Activated T-helper 2 cell treated with anti-CD3 and anti-CD28 coated beads, Interferon-gamma antibody, Interleukin-2, Interleukin-4, amounts not matched to agents 10 μg/mL and 5 μg/mL and 100 μg/mL, durations not matched to agents 14 hours and 24 hours and 36 hours (primary cell): ENCODE measurements around the gene PCAT7. TPM values are rescaled to one million over a fixed set of nuclear protein-coding genes. Genes with fewer than 3 reads are reported as not detected.
"Not testable (repeated sequence)": the region's sequence is repeated elsewhere in the genome, so short reads cannot be mapped to it uniquely, and the experiment has no call there.

Experiments
- DNase-seq: peaks from one replicate; pipeline ENCODE4 v3.0.0; 2021; ENCODE audit warnings: low spot score
- H3K27ac Mint-ChIP-seq: one replicate; pipeline ENCODE4 v1.8.0; 2021; ENCODE audit warnings: mixed read lengths
- H3K27me3 Mint-ChIP-seq: one replicate; pipeline ENCODE4 v1.8.0; 2021; ENCODE audit warnings: low read depth, mixed read lengths
- H3K36me3 Mint-ChIP-seq: one replicate; pipeline ENCODE4 v1.8.0; 2021; ENCODE audit warnings: low read depth, mixed read lengths
- H3K4me1 Mint-ChIP-seq: one replicate; pipeline ENCODE4 v1.8.0; 2021; ENCODE audit warnings: low read depth, mixed read lengths
- H3K4me3 Mint-ChIP-seq: one replicate; pipeline ENCODE4 v1.8.0; 2021; ENCODE audit warnings: low read depth, mild to moderate bottlenecking, moderate library complexity, mixed read lengths
- H3K9me3 Mint-ChIP-seq: one replicate; pipeline ENCODE4 v1.8.0; 2021; ENCODE audit warnings: mixed read lengths
- intact Hi-C: fragments of 100-400 bp; cut with micrococcal nuclease; formaldehyde crosslinking; loops from one replicate; pipeline ENCODE4 v1.15.1; 2023
- total RNA-seq: library from RNA; stranded (reverse); gene quantifications from 2 replicates; pipeline ENCODE4 v1.2.3, GENCODE V29; 2022

The PCAT7 gene
- total RNA-seq, result not detected in 2 replicates

- Mint-ChIP-seq H3K36me3 (no peaks in the 10 kb centered on the region), H3K4me3 (no peak within 1 kb of the TSS), H3K27me3 (peaks cover 18% of the 10 kb centered on the region), H3K27ac (no peak within 1 kb of the TSS), H3K4me1 (no peaks in the 10 kb centered on the region), H3K9me3 (no peaks in the 10 kb centered on the region)
- DNase-seq, result no peak
- intact Hi-C loops, result loop anchor here (2.0 kb wide), 1 partner anchor 48 kb away; no protein-coding TSS in a partner anchor
Measured at GRCh38 chr9:94554439-94555331, at the start of gene PCAT7. Gene PCAT7 (plus strand): TSS chr9:94555083.

GRCh38 chr9:94506370-94506769, 48.5 kb upstream of the PCAT7 start:
- intact Hi-C loops, H3K4me3 Mint-ChIP-seq, H3K36me3 Mint-ChIP-seq, H3K9me3 Mint-ChIP-seq, H3K4me1 Mint-ChIP-seq, H3K27ac Mint-ChIP-seq, DNase-seq: not testable (repeated sequence)
- H3K27me3 Mint-ChIP-seq, result peaks cover 20% of the 10 kb centered on the region

- intact Hi-C loops, result no loop called here
- H3K36me3 Mint-ChIP-seq, result no peaks in the 10 kb centered on the region
- H3K9me3 Mint-ChIP-seq, result no peaks in the 10 kb centered on the region
- no peak overlapping the region for H3K27ac Mint-ChIP-seq
- H3K4me1 Mint-ChIP-seq, result no peaks in the 10 kb centered on the region
- H3K27me3 Mint-ChIP-seq, result peaks cover 22% of the 10 kb centered on the region
- no peak for DNase-seq
- no peak overlapping the region for H3K4me3 Mint-ChIP-seq
Measured at GRCh38 chr9:94507531-94508258, 47.2 kb upstream of the PCAT7 start.

DNA sequence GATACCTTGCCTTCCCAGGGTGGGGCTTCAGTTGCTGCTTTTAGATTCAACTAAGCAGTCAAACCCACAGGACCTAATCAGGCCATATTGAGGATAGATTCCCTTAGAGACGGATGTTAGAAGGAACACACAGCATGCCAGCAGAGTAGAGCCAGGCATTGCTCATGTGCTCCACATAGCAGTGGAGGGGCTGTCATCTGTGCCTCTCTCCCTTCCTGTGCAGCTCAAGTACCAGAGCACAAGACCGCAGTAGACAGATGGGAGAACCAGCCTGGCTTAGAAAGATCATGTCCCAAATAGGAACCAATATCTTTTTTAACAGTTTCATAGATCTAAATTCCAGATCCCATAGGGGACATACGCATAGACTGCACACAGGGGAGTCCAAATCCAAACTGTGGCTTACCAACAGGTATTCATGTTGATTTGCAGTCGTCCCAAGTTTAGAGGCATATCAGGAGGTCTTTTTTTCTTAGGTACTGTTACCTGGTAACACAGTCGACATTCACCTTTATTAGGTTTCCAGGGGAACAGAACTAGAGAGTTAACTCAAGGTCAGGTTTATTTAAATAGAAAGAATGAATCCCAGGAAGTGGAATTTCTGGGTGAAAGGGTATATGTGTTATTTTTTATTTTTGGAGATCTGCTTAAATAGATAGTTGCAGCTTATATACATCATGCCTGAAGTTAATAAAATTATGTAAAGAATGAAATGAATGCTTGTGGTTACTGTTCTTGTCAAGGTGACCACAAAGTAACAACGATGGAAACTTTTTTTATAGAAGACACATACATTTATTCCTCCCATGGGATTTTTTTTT, 43.5 kb upstream of the PCAT7 start:
- intact Hi-C loops, result no loop called here
- H3K4me1 Mint-ChIP-seq, result no peaks in the 10 kb centered on the region
- H3K27me3 Mint-ChIP-seq, result peaks cover 22% of the 10 kb centered on the region
- no peak for DNase-seq
- no peak overlapping the region for H3K27ac Mint-ChIP-seq
- no peaks in the 10 kb centered on the region for H3K9me3 Mint-ChIP-seq
- H3K36me3 Mint-ChIP-seq, result no peaks in the 10 kb centered on the region
- no peak overlapping the region for H3K4me3 Mint-ChIP-seq

GRCh38 chr9:94511955-94512265, 43.0 kb upstream of the PCAT7 start:
- H3K4me1 Mint-ChIP-seq, result no peaks in the 10 kb centered on the region
- DNase-seq, result no peak
- intact Hi-C loops, result no loop called here

GRCh38 chr9:94514722-94515121, 40.2 kb upstream of the PCAT7 start:
- H3K36me3 Mint-ChIP-seq, result no peaks in the 10 kb centered on the region
- no peaks in the 10 kb centered on the region for H3K4me1 Mint-ChIP-seq
- H3K4me3 Mint-ChIP-seq, result no peak overlapping the region
- intact Hi-C loops, result no loop called here
- peaks cover 26% of the 10 kb centered on the region for H3K27me3 Mint-ChIP-seq
- no peak overlapping the region for H3K27ac Mint-ChIP-seq
- no peak for DNase-seq
- no peaks in the 10 kb centered on the region for H3K9me3 Mint-ChIP-seq

More at GRCh38 chr9:94511955-94512265, 43.0 kb upstream of the PCAT7 start:
- H3K36me3 Mint-ChIP-seq, result no peaks in the 10 kb centered on the region
- no peak overlapping the region for H3K4me3 Mint-ChIP-seq
- H3K27ac Mint-ChIP-seq, result no peak overlapping the region
- H3K27me3 Mint-ChIP-seq, result peaks cover 22% of the 10 kb centered on the region
- no peaks in the 10 kb centered on the region for H3K9me3 Mint-ChIP-seq

DNA sequence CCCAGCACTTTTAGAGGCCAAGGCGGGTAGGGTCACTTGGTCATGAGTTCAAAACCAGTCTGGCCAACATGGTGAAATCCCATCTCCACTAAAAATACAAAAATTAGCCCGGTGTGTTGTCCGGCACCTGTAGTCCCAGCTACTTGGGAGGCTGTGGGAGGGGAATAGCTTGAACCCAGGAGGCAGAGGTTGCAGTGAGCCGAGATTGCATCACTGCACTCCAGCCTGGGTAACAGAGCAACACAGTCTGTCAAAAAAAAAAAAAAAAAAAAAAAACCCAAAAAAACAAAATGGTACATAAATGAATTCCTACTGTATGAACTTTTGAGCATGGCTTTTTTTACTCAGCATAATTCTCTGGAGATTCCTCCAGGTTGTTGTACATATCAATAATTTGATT, 37.6 kb upstream of the PCAT7 start:
- Mint-ChIP-seq H3K36me3 (no peaks in the 10 kb centered on the region), H3K27ac (no peak overlapping the region), H3K27me3 (peaks cover 17% of the 10 kb centered on the region), H3K4me1 (no peaks in the 10 kb centered on the region), H3K9me3 (no peaks in the 10 kb centered on the region), H3K4me3 (no peak overlapping the region)
- DNase-seq, result no peak
- intact Hi-C loops, result no loop called here

DNA sequence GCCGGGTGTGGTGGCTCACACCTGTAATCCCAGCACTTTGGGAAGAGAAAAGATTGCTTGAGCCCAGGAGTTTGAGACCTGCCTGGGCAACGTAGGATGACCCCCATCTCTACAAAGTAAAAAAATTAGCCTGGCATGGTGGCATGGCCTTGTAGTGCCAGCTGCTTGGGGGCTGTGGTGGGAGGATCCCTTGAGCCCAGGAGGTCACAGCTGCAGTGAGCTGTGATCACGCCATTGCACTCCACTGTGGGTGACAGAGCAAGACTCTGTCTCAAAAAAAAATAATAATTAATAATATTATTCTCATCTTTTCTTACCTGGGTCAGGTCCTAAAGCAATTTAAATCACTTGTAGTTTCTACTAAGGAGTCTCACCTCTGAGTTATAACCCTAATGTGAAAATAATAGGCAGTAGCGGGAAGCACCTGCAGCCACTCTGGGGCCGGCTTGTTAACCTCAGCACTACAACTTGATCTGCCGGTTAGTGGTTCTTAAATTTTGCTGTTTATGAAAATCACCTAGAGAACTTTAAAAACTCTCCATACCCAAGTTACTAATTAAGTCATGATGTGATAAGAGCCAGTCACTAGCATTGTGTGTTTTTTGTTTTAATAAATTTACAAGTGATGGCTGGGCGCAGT, 29.4 kb upstream of the PCAT7 start:
- Mint-ChIP-seq H3K4me3 (no peak overlapping the region), H3K36me3 (no peaks in the 10 kb centered on the region), H3K27ac (no peak overlapping the region), H3K27me3 (peaks cover 2% of the 10 kb centered on the region), H3K9me3 (no peaks in the 10 kb centered on the region), H3K4me1 (no peaks in the 10 kb centered on the region)
- no peak for DNase-seq
- intact Hi-C loops, result no loop called here

DNA sequence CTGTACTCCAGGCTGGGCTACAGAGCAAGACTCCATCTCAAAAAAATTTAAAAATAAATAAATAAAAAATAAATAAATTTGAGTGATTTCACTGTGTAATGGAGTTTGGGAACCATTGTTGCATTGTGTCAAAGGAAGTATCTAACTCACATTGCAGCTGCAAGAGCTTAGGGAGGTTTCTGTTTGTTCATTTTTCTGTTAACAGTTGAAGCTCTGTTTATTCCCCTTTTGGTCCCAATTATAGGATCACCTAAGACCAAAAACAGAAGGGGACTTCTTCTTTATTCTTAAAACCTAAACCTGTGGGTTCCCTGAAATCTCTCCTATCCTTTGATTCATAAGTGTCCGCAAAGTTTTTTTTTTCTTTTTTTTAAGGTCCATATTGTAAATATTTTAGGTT, 28.6 kb upstream of the PCAT7 start:
- no peak for DNase-seq
- no peak overlapping the region for H3K4me3 Mint-ChIP-seq
- intact Hi-C loops, result no loop called here
- no peak overlapping the region for H3K27ac Mint-ChIP-seq
- H3K4me1 Mint-ChIP-seq, result no peaks in the 10 kb centered on the region
- H3K27me3 Mint-ChIP-seq, result peaks cover 2% of the 10 kb centered on the region
- H3K36me3 Mint-ChIP-seq, result no peaks in the 10 kb centered on the region
- no peaks in the 10 kb centered on the region for H3K9me3 Mint-ChIP-seq

- H3K4me3 Mint-ChIP-seq, result no peak overlapping the region
- H3K4me1 Mint-ChIP-seq, result no peaks in the 10 kb centered on the region
- H3K27me3 Mint-ChIP-seq, result peaks cover 2% of the 10 kb centered on the region
- no peak overlapping the region for H3K27ac Mint-ChIP-seq
- H3K36me3 Mint-ChIP-seq, result no peaks in the 10 kb centered on the region
- intact Hi-C loops, result no loop called here
- no peak for DNase-seq
- H3K9me3 Mint-ChIP-seq, result no peaks in the 10 kb centered on the region
Measured at GRCh38 chr9:94526951-94527350, 27.9 kb upstream of the PCAT7 start.

- intact Hi-C loops, result no loop called here
- Mint-ChIP-seq H3K36me3 (no peaks in the 10 kb centered on the region), H3K4me3 (no peak overlapping the region), H3K4me1 (no peaks in the 10 kb centered on the region), H3K27ac (no peak overlapping the region), H3K9me3 (no peaks in the 10 kb centered on the region), H3K27me3 (no peaks in the 10 kb centered on the region)
- no peak for DNase-seq
Measured at GRCh38 chr9:94528886-94529285, 26.0 kb upstream of the PCAT7 start.

DNA sequence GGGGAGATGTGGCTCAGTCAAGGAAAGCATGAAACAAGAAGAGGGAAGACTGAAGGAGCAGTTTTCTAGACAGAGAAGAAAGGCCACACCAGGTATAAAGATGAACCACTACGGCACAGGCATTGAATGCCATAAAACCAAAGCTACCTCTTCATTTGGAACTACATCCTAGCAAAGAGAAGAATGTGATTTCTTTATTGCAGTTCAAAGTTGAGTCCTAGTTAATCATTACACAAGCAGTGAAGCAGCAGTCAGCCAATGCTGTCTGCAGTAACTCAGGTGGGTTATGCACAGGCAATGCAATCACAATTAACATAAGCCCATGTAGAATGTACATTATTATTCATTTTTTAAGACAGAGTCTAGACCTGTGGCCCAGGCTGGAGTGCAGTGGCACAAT, 21.7 kb upstream of the PCAT7 start:
- H3K36me3 Mint-ChIP-seq, result no peaks in the 10 kb centered on the region
- no peak overlapping the region for H3K27ac Mint-ChIP-seq
- no peaks in the 10 kb centered on the region for H3K4me1 Mint-ChIP-seq
- DNase-seq, result no peak
- no peaks in the 10 kb centered on the region for H3K27me3 Mint-ChIP-seq
- no peaks in the 10 kb centered on the region for H3K9me3 Mint-ChIP-seq
- intact Hi-C loops, result no loop called here
- H3K4me3 Mint-ChIP-seq, result no peak overlapping the region
